ENCODE results near the gene STRA8. TPM values are rescaled to one million over a fixed set of nuclear protein-coding genes. Genes with fewer than 3 reads are reported as not detected.

The STRA8 gene, protein sequence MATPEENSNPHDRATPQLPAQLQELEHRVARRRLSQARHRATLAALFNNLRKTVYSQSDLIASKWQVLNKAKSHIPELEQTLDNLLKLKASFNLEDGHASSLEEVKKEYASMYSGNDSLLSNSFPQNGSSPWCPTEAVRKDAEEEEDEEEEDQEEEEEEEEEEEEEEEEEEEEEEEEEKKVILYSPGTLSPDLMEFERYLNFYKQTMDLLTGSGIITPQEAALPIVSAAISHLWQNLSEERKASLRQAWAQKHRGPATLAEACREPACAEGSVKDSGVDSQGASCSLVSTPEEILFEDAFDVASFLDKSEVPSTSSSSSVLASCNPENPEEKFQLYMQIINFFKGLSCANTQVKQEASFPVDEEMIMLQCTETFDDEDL
- not detected in 2 replicates for total RNA-seq

DNA sequence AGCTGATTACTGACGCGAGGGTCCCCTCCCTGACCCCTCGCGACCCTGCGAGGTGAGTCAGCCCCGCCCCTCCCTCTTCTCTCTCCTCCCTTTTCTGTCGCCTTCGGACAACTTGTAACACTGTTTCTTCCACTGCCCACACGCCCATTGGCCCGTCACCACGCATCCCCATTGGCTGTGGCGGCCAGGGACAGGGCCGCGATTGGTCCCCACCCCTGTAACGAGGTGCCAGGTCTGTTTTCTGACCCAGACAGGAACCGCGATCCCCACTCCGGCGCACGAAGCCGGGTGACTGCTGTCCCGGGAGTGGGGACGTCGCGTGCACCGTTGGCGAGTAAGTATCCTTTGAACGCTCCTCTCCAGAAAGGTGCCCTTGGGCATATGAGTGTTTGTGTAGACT, at the start of gene STRA8:
TSS of gene STRA8 (plus strand) at position 269 of the 400 bp plus-strand sequence. CDS start 6,687 bp downstream, outside the sequence.

DNA sequence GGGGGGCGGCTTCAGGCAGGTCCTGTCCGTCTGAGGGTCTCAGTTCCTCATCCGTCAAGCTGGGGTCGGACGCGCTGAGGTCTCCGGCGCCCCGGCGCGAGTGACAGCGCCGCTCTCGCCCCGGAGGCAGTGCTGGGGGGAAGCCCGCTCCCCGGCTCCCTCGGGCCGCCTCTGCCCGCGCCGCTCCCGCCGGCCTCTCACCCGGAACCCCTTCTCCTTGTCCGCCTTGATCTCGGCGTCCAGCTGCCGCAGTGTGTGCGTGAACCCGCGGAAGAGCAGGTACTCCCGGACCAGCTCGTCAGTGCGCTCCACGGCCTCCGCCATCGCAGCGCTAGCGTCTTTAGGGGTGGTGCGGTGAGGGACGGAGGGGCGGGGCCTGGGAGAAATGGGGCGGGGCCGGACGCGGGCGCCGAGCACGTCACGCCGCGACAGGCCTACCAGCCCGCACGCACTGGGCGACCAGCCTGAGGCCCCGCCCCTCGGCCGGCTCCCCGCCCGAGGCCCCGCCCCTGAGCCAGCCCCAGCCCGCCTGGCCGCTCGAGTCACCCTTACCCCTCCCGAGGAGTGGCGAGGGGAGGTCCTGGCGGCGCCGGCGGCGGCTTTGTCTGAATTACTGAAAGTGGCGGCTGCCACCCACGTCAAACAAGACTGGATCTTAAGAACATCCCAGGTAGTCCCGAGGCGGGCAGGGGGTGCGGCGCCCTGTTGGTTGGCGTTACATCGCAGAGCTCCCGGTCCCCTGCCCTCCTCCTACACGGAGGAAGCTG, 22.3 kb upstream of the STRA8 start, which contains the start of gene WDR91:
TSS of gene WDR91 (minus strand) at position 348 of the 767 bp plus-strand sequence. CDS start at position 324, 24 bp downstream.

Small RNAs within 50 kb of the gene (small RNA-seq; reads per million reads assigned to genes)
- not detected for gene MIR6509

Other genes with a start within 250 kb of the STRA8 start
- gene AGBL3, start 247.3 kb upstream of the STRA8 start, total RNA-seq, result 0.73 and 1.3 TPM in 2 replicates
- 3.1 and 4.7 TPM in 2 replicates for gene TMEM140, start 85.8 kb upstream of the STRA8 start, total RNA-seq
- gene CYREN, start 63.1 kb upstream of the STRA8 start, total RNA-seq, result 39.0 and 48.7 TPM in 2 replicates
- 9.0 and 20.9 TPM in 2 replicates for gene WDR91, start 22.3 kb upstream of the STRA8 start, total RNA-seq